ENCODE data around the gene OR8B12.
A peak's percentile ranks its signal among the peaks of the same experiment; 100 is the strongest.

Gene OR8B12, protein sequence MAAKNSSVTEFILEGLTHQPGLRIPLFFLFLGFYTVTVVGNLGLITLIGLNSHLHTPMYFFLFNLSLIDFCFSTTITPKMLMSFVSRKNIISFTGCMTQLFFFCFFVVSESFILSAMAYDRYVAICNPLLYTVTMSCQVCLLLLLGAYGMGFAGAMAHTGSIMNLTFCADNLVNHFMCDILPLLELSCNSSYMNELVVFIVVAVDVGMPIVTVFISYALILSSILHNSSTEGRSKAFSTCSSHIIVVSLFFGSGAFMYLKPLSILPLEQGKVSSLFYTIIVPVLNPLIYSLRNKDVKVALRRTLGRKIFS

DNA sequence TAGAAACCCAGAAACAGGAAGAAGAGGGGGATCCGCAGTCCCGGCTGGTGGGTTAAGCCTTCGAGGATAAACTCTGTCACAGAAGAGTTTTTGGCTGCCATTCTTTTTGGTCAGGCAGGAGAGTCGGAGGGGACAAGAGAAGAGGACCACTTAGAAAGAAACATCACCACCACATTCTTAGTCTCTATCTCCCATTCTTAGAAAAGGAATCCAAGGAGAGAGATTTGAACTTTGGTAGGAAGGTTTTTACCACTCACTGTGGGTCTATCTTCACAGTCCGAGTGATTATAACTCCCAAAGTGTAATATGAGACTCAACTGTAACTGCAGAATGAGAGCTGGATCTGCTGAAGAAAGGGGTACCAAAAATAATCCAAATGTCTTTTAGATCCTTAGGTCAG lies at the start of gene OR8B12:
Gene OR8B12, minus strand, starts transcription at position 101 of the 400 bp plus-strand sequence. Its CDS starts 0 bp downstream, at position 101.
- no peak for DNase-seq (ENCODE audit: low read depth)
- TF ChIP-seq, protein P1, sequence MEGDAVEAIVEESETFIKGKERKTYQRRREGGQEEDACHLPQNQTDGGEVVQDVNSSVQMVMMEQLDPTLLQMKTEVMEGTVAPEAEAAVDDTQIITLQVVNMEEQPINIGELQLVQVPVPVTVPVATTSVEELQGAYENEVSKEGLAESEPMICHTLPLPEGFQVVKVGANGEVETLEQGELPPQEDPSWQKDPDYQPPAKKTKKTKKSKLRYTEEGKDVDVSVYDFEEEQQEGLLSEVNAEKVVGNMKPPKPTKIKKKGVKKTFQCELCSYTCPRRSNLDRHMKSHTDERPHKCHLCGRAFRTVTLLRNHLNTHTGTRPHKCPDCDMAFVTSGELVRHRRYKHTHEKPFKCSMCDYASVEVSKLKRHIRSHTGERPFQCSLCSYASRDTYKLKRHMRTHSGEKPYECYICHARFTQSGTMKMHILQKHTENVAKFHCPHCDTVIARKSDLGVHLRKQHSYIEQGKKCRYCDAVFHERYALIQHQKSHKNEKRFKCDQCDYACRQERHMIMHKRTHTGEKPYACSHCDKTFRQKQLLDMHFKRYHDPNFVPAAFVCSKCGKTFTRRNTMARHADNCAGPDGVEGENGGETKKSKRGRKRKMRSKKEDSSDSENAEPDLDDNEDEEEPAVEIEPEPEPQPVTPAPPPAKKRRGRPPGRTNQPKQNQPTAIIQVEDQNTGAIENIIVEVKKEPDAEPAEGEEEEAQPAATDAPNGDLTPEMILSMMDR (IDR thresholded peaks at IDR 0.05; ENCODE audit: insufficient read depth, low read depth, low read length, missing control alignments) = no peak
- H3K4me3 ChIP-seq (ENCODE audit: low read depth, low read length) = no peak within 1 kb of the TSS

- H3K4me3 ChIP-seq (ENCODE audit: low read depth, low read length) = no peak overlapping the region
- no peak for DNase-seq (ENCODE audit: low read depth)
- TF ChIP-seq, protein P1 (IDR thresholded peaks at IDR 0.05; ENCODE audit: insufficient read depth, low read depth, low read length, missing control alignments) = no peak
Observed at GRCh38 chr11:124592627-124593026, 49.2 kb upstream of the OR8B12 start.

DNA sequence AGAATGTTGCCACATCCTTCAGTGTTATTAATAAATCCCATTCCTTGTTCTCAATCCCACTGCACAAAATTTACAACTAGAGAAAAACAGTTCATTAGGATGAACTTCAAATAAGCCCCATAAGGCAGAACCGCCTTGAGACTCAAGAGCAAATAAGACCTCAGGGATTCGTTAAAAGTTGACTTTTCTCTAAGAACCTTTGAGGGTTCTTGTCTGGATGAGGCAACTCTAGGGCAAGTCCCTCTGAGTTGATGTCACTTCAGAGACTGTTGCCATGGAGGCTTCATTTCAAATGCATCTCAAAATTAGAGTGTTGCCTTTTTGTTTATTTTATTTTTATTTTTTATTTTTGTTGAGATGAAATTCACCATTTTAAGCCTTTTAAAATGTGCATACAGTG lies 48.0 kb upstream of the OR8B12 start:
- no peak for DNase-seq (ENCODE audit: low read depth)
- TF ChIP-seq, protein P1 (IDR thresholded peaks at IDR 0.05; ENCODE audit: insufficient read depth, low read depth, low read length, missing control alignments) = no peak
- no peak overlapping the region for H3K4me3 ChIP-seq (ENCODE audit: low read depth, low read length)

DNA sequence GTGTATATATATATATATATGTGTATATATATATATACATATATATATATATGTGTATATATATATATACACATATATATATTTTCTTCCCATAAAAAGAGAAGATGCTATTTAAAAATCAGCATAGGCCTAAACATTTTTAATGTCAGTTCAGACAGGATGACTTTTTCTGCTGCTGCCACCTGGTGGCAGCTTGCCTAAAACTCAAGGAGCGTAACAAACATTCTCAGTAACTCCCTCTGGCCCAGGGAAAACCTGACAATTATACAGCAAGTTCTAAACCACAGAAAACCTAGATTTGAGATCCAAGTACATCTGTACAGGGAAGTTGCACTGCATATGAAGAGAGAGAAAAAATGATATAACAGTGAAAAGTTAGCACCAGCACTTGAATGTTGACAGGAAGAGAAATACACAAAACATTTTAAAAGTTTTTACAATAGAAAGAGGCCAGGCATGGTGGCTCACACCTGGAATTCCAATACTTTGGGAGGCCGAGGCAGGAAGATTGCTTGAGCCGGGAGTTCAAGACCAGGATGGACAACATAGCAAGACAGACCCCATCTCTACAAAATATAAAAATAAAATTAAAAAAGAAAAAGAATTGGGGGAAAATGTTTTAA lies 42.9 kb upstream of the OR8B12 start:
- no peak overlapping the region for H3K4me3 ChIP-seq (ENCODE audit: low read depth, low read length)
- DNase-seq (ENCODE audit: low read depth) = peak; percentile 65
- TF ChIP-seq, protein P1 (IDR thresholded peaks at IDR 0.05; ENCODE audit: insufficient read depth, low read depth, low read length, missing control alignments) = peak; percentile 63

DNA sequence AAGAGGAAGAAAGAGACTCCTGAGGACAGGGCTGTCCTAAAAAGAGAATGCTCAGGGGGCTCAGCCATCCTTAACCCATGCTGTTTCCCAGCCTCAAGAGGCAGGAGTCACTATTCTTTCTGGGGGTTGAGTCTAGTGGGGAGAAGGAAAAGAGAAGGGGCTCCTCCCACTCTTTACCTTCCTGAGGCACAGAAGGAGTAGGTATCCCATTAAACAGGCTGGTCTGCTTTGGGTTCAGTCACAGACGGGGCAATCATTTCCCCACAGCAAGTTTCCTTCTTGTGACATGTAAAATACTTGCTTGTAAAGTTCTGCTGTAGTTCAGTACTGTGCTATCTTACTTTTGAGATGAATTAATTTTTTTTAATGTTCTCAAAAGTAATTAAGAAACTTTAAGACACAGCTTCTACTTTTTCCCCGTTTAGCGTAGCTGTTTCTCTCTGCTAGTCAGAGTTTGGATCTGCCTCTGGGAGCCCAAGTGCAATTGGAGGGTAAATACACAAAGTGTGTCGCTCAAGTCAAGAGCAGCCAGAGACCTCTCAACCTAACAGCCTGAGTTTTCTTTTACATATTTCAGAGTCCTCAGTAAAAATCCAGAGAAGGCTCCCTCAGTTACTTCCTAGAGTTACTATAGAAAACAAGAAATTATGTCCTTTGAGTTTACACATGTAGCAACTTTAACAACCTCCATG lies 41.4 kb upstream of the OR8B12 start:
- H3K4me3 ChIP-seq (ENCODE audit: low read depth, low read length) = no peak overlapping the region
- DNase-seq (ENCODE audit: low read depth) = no peak

GRCh38 chr11:124583781-124584180 lies 40.3 kb upstream of the OR8B12 start:
- H3K4me3 ChIP-seq (ENCODE audit: low read depth, low read length) = no peak overlapping the region
- DNase-seq (ENCODE audit: low read depth) = no peak
- TF ChIP-seq, protein P1 (IDR thresholded peaks at IDR 0.05; ENCODE audit: insufficient read depth, low read depth, low read length, missing control alignments) = no peak

More for the DNA sequence above, 41.4 kb upstream of the OR8B12 start:
- TF ChIP-seq, protein P1 (IDR thresholded peaks at IDR 0.05; ENCODE audit: insufficient read depth, low read depth, low read length, missing control alignments) = no peak
